HFFc6 (cell line): Measurements from ENCODE around the gene NARS2. TPM values are rescaled to one million over a fixed set of nuclear protein-coding genes. Genes with fewer than 3 reads are reported as not detected.

ENCODE experiments used
- DNase-seq: peaks from one replicate; pipeline ENCODE4 v3.0.0-alpha.2; 2018
- H3K27ac Mint-ChIP-seq: 2 replicates; pipeline ENCODE4 v1.8.0; 2020; ENCODE audit warnings: mild to moderate bottlenecking, mixed read lengths
- H3K27me3 Mint-ChIP-seq: 2 replicates; pipeline ENCODE4 v1.8.0; 2021; ENCODE audit warnings: mild to moderate bottlenecking, moderate library complexity, mixed read lengths; ENCODE audit not compliant: insufficient read depth
- H3K36me3 Mint-ChIP-seq: 2 replicates; pipeline ENCODE4 v1.8.0; 2021; ENCODE audit warnings: low read depth, mixed read lengths
- H3K4me1 Mint-ChIP-seq: 2 replicates; pipeline ENCODE4 v1.8.0; 2020; ENCODE audit warnings: low read depth, mixed read lengths
- H3K4me3 Mint-ChIP-seq: 2 replicates; pipeline ENCODE4 v1.8.0; 2020; ENCODE audit warnings: mild to moderate bottlenecking, moderate library complexity, mixed read lengths
- H3K9me3 Mint-ChIP-seq: 2 replicates; pipeline ENCODE4 v1.8.0; 2020; ENCODE audit warnings: mild to moderate bottlenecking, mixed read lengths
- CTCF ChIP-seq: fragments of 200-600 bp; sonication (generic); IDR thresholded peaks from 2 replicates; pipeline ENCODE4 v1.5.0; 2021; ENCODE audit warnings: antibody characterized with exemption, mild to moderate bottlenecking
- total RNA-seq, 6 experiments: library from RNA; stranded (reverse); fragmentation: NEBNext Ultra II Directional; extraction: Animal tissue kit (Norgen Biotek cat#: 25700); gene quantifications; 2 replicates in 1 of 6; 3 replicates in 5 of 6; pipeline ENCODE4 v1.2.3, GENCODE V29; 2021

NARS2 gene
- total RNA-seq, 6 experiments from 2014 or later = 8.7 to 11.6 (median 10.3) TPM

GRCh38 chr11:78457448-78457847 is 117.2 kb downstream of the NARS2 start:
- no peaks in the 10 kb centered on the region; the same call in 1 of the 2 replicates for H3K27me3 Mint-ChIP-seq
- no peak overlapping the region for H3K27ac Mint-ChIP-seq
- no peak overlapping the region for H3K4me3 Mint-ChIP-seq
- H3K9me3 Mint-ChIP-seq = no peaks in the 10 kb centered on the region
- peaks cover 26% of the 10 kb centered on the region for H3K4me1 Mint-ChIP-seq
- TF ChIP-seq CTCF = no peak
- no peak for DNase-seq
- H3K36me3 Mint-ChIP-seq = peaks cover 13% of the 10 kb centered on the region

GRCh38 chr11:78453140-78453935 is 121.3 kb downstream of the NARS2 start:
- H3K4me3 Mint-ChIP-seq = no peak overlapping the region
- DNase-seq = no peak

DNA sequence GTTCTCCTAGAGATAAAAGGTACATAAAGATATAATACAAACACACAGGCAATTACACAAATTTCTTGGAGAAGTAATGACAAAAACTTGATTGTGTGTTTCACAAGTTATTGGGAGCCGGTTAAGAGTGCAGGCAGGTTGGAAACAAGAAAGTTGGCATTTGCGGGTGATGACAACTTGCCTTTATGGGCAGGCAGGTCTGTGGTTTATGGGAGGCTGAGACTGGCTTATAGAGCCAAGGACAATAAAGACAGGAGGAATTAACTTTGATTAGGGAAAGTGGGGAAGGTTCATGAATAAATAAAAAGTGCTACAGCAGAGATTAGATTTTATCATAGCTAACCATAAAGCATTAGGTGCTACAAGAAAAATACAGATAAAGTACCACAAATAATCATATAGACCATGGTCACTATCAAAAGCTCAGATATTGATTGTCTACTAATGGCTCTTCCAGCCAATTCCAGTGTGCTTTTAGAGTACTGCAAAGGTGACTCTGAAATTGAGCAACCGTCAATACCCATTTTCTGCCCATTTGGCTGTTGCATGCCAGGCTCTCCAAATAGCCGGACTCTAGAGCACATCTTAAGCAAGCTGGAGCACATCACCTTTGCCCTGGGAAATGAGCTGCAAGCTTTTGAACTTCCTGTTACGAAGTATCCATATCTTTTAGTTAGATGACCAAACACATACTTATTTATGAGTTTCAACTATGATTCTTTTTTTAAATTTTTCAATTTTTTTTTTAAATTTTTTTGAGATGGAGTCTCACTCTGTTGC is 123.1 kb downstream of the NARS2 start:
- H3K36me3 Mint-ChIP-seq = no peaks in the 10 kb centered on the region; the same call in 1 of the 2 replicates

More at GRCh38 chr11:78453140-78453935, 121.3 kb downstream of the NARS2 start:
- H3K9me3 Mint-ChIP-seq = no peaks in the 10 kb centered on the region
- peaks cover 24% of the 10 kb centered on the region for H3K4me1 Mint-ChIP-seq
- peaks cover 5% of the 10 kb centered on the region for H3K36me3 Mint-ChIP-seq
- no peak overlapping the region for H3K27ac Mint-ChIP-seq
- no peak for TF ChIP-seq CTCF
- no peaks in the 10 kb centered on the region for H3K27me3 Mint-ChIP-seq

GRCh38 chr11:78450866-78451265 is 123.8 kb downstream of the NARS2 start:
- DNase-seq = no peak
- H3K9me3 Mint-ChIP-seq = no peaks in the 10 kb centered on the region
- no peak overlapping the region for H3K27ac Mint-ChIP-seq
- H3K4me1 Mint-ChIP-seq = peaks cover 24% of the 10 kb centered on the region
- H3K36me3 Mint-ChIP-seq = no peaks in the 10 kb centered on the region; the same call in 1 of the 2 replicates
- H3K27me3 Mint-ChIP-seq = no peaks in the 10 kb centered on the region
- H3K4me3 Mint-ChIP-seq = no peak overlapping the region
- TF ChIP-seq CTCF = no peak

More for the DNA sequence above, 123.1 kb downstream of the NARS2 start:
- Mint-ChIP-seq H3K4me1 (peaks cover 24% of the 10 kb centered on the region), H3K4me3 (no peak overlapping the region), H3K9me3 (no peaks in the 10 kb centered on the region), H3K27me3 (no peaks in the 10 kb centered on the region), H3K27ac (no peak overlapping the region)
- no peak for DNase-seq
- no peak for TF ChIP-seq CTCF

DNA sequence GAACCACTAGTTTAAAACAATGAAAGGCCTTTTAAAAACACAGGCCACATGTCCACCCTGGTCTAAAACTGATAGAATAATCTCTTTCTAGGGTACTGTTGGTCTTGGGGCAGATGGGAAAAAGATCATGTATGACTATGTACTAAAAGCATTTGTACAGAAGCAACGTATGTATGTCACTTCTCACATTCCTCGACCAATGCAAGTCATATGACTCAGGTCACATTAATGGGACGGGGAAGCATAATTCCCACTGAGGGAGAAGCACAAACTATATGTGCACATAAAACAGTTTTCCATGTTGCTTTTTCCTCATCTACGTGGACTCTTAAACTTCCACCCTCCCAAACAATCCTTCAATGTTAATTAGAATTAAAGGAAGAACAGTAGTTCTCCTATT is 124.8 kb downstream of the NARS2 start:
- peaks cover 24% of the 10 kb centered on the region for H3K4me1 Mint-ChIP-seq
- no peak for TF ChIP-seq CTCF
- H3K27me3 Mint-ChIP-seq = no peaks in the 10 kb centered on the region
- H3K4me3 Mint-ChIP-seq = no peak overlapping the region
- H3K9me3 Mint-ChIP-seq = no peaks in the 10 kb centered on the region
- DNase-seq = peak; percentile 53
- H3K36me3 Mint-ChIP-seq = no peaks in the 10 kb centered on the region; the same call in 1 of the 2 replicates
- H3K27ac Mint-ChIP-seq = peak overlapping the region; percentile 44
